A549 treated with GW870086 at 1 μM for 4 hours (cell line): ENCODE measurements around the gene MRPS10. TPM values are rescaled to one million over a fixed set of nuclear protein-coding genes. Genes with fewer than 3 reads are reported as not detected.

Source experiments
- total RNA-seq: library from RNA; stranded (reverse); fragments of 200-300 nt; extraction: Qiagen RNA extraction; gene quantifications from 5 replicates; pipeline ENCODE4 v1.2.3, GENCODE V29; 2022; ENCODE audit warnings: low read depth

The MRPS10 gene
- 37.1 to 41.9 TPM (median 37.6 TPM) in 5 replicates for total RNA-seq

GRCh38 chr6:42217519-42218367 is at the start of gene MRPS10:
MRPS10 (minus strand) TSS chr6:42217861; CDS start chr6:42217849, 12 bp downstream.

GRCh38 chr6:42173101-42173500 is 44.6 kb downstream of the MRPS10 start, which contains the start of gene GUCA1A:
GUCA1A (plus strand) TSS chr6:42173364; CDS start chr6:42173614, 250 bp downstream.

Other genes with a start within 250 kb of the MRPS10 start
- 12.5 to 14.6 TPM (median 13.6 TPM) in 5 replicates for gene TAF8, start 167.3 kb downstream of the MRPS10 start, total RNA-seq
- gene C6orf132, start 75.2 kb downstream of the MRPS10 start, total RNA-seq: 2.6 to 3.5 TPM (median 2.6 TPM) in 5 replicates
- not detected in 5 replicates for gene GUCA1A, start 44.5 kb downstream of the MRPS10 start, total RNA-seq
- 0.31 to 0.63 TPM (median 0.50 TPM) in 5 replicates for gene GUCA1B, start 22.9 kb downstream of the MRPS10 start, total RNA-seq
- gene TRERF1, start 234.1 kb upstream of the MRPS10 start, total RNA-seq: 4.7 to 7.1 TPM (median 5.9 TPM) in 5 replicates